C4-2B (cell line): ENCODE data around the gene CMTM8.

ENCODE experiments used
- CTCF ChIP-seq: fragments of 450-650 bp; conservative IDR thresholded peaks from 2 replicates; pipeline ENCODE4 v1.5.1; 2017; ENCODE audit warnings: mild to moderate bottlenecking
- ZFX ChIP-seq: fragments of 450-650 bp; IDR thresholded peaks from 2 replicates; pipeline ENCODE4 v1.6.1; 2017

GRCh38 chr3:32372213-32372490 is 133.7 kb downstream of the CMTM8 start:
- TF ChIP-seq CTCF (no peak), ZFX (no peak)
